ENCODE measurements around the gene GMCL1. TPM values are rescaled to one million over a fixed set of nuclear protein-coding genes. Genes with fewer than 3 reads are reported as not detected.

The GMCL1 gene
- total and polyA plus RNA-seq, 2 of the 13 experiments (the other 11 are each of a cell fraction or from before 2014, with no cell fraction given): 18.7 to 24.0 TPM

- TF ChIP-seq MAZ (IDR thresholded peaks at IDR 0.05; ENCODE audit: borderline replicate concordance, low read depth, low read length) (peak; percentile 92), MAZ (CRISPR knock-in tag; IDR thresholded peaks at IDR 0.05; ENCODE audit: low read depth) (peak; percentile 99), ZNF749 (CRISPR knock-in tag; IDR thresholded peaks at IDR 0.05; ENCODE audit: borderline replicate concordance) (peak; percentile 95), SMAD3 (CRISPR knock-in tag; IDR thresholded peaks at IDR 0.05) (peak; percentile 93), KDM2A (CRISPR knock-in tag; IDR thresholded peaks at IDR 0.05; ENCODE audit: borderline replicate concordance, low read depth) (peak; percentile 98), KDM1A (CRISPR knock-in tag; IDR thresholded peaks at IDR 0.05) (peak; percentile 69; the same call in 1 of the 2 replicates), ZNF317 (CRISPR knock-in tag; IDR thresholded peaks at IDR 0.05) (peak; percentile 89), ZNF503 (CRISPR knock-in tag; IDR thresholded peaks at IDR 0.05) (peak; percentile 25), SOX6 (IDR thresholded peaks at IDR 0.05) (no peak), SOX6 (CRISPR knock-in tag; IDR thresholded peaks at IDR 0.05) (peak; percentile 83), GATAD2A (CRISPR knock-in tag; IDR thresholded peaks at IDR 0.05) (no peak; the same call in 1 of the 2 replicates), ZNF138 (CRISPR knock-in tag; IDR thresholded peaks at IDR 0.05; ENCODE audit: low read depth) (peak; percentile 93), ZNF766 (CRISPR knock-in tag; IDR thresholded peaks at IDR 0.05; ENCODE audit: borderline replicate concordance) (0 out of 2 replicates have a peak, but pooled peaks have one; percentile 20), IKZF1 (IDR thresholded peaks at IDR 0.05) (no peak), CHD2 (IDR thresholded peaks at IDR 0.05; ENCODE audit: low read depth, low read length) (no peak; the same call in 1 of the 2 replicates), RBM22 (optimal IDR thresholded peaks at IDR 0.05; ENCODE audit: low read length) (no peak), AGO2 (optimal IDR thresholded peaks at IDR 0.05; ENCODE audit: low read depth, low read length) (peak; percentile 74)
- TF ChIP-seq, protein P1, sequence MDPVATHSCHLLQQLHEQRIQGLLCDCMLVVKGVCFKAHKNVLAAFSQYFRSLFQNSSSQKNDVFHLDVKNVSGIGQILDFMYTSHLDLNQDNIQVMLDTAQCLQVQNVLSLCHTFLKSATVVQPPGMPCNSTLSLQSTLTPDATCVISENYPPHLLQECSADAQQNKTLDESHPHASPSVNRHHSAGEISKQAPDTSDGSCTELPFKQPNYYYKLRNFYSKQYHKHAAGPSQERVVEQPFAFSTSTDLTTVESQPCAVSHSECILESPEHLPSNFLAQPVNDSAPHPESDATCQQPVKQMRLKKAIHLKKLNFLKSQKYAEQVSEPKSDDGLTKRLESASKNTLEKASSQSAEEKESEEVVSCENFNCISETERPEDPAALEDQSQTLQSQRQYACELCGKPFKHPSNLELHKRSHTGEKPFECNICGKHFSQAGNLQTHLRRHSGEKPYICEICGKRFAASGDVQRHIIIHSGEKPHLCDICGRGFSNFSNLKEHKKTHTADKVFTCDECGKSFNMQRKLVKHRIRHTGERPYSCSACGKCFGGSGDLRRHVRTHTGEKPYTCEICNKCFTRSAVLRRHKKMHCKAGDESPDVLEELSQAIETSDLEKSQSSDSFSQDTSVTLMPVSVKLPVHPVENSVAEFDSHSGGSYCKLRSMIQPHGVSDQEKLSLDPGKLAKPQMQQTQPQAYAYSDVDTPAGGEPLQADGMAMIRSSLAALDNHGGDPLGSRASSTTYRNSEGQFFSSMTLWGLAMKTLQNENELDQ (CRISPR knock-in tag; IDR thresholded peaks at IDR 0.05; ENCODE audit: borderline replicate concordance): peak; percentile 72; the same call in 1 of the 2 replicates
- TF ChIP-seq, protein P2, sequence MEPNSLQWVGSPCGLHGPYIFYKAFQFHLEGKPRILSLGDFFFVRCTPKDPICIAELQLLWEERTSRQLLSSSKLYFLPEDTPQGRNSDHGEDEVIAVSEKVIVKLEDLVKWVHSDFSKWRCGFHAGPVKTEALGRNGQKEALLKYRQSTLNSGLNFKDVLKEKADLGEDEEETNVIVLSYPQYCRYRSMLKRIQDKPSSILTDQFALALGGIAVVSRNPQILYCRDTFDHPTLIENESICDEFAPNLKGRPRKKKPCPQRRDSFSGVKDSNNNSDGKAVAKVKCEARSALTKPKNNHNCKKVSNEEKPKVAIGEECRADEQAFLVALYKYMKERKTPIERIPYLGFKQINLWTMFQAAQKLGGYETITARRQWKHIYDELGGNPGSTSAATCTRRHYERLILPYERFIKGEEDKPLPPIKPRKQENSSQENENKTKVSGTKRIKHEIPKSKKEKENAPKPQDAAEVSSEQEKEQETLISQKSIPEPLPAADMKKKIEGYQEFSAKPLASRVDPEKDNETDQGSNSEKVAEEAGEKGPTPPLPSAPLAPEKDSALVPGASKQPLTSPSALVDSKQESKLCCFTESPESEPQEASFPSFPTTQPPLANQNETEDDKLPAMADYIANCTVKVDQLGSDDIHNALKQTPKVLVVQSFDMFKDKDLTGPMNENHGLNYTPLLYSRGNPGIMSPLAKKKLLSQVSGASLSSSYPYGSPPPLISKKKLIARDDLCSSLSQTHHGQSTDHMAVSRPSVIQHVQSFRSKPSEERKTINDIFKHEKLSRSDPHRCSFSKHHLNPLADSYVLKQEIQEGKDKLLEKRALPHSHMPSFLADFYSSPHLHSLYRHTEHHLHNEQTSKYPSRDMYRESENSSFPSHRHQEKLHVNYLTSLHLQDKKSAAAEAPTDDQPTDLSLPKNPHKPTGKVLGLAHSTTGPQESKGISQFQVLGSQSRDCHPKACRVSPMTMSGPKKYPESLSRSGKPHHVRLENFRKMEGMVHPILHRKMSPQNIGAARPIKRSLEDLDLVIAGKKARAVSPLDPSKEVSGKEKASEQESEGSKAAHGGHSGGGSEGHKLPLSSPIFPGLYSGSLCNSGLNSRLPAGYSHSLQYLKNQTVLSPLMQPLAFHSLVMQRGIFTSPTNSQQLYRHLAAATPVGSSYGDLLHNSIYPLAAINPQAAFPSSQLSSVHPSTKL (CRISPR knock-in tag; IDR thresholded peaks at IDR 0.05): peak; percentile 68
- TF ChIP-seq, protein P3, sequence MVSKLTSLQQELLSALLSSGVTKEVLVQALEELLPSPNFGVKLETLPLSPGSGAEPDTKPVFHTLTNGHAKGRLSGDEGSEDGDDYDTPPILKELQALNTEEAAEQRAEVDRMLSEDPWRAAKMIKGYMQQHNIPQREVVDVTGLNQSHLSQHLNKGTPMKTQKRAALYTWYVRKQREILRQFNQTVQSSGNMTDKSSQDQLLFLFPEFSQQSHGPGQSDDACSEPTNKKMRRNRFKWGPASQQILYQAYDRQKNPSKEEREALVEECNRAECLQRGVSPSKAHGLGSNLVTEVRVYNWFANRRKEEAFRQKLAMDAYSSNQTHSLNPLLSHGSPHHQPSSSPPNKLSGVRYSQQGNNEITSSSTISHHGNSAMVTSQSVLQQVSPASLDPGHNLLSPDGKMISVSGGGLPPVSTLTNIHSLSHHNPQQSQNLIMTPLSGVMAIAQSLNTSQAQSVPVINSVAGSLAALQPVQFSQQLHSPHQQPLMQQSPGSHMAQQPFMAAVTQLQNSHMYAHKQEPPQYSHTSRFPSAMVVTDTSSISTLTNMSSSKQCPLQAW (CRISPR knock-in tag; IDR thresholded peaks at IDR 0.05): peak; percentile 99
Observed at GRCh38 chr2:69829256-69830044, at the start of gene GMCL1 (continued).
